BLaER1 treated with 17β-estradiol and CSF1 and Interleukin-3, amounts not matched to agents 10 nM and 100 nM (cell line): ENCODE measurements around the gene SUPT5H.
A peak's percentile ranks its signal among the peaks of the same experiment; 100 is the strongest.

Source experiments
- H3K27ac ChIP-seq, 11 experiments: shearing (Covaris generic); formaldehyde crosslinking; 2 replicates each; pipeline ENCODE4 v1.8.1; 2022
- H3K27me3 ChIP-seq, 11 experiments: shearing (Covaris generic); formaldehyde crosslinking; 2 replicates each; pipeline ENCODE4 v1.8.1; 2022
- H3K36me3 ChIP-seq, 11 experiments: shearing (Covaris generic); formaldehyde crosslinking; 2 replicates each; pipeline ENCODE4 v1.8.1; 2022
- H3K4me1 ChIP-seq, 10 experiments: shearing (Covaris generic); formaldehyde crosslinking; 2 replicates each; pipeline ENCODE4 v1.8.1; 2022
- H3K4me2 ChIP-seq, 11 experiments: shearing (Covaris generic); formaldehyde crosslinking; 2 replicates each; pipeline ENCODE4 v1.8.1; 2022
- H3K4me3 ChIP-seq, 10 experiments: shearing (Covaris generic); formaldehyde crosslinking; 2 replicates each; pipeline ENCODE4 v1.8.1; 2022
- H3K9ac ChIP-seq, 11 experiments: shearing (Covaris generic); formaldehyde crosslinking; 2 replicates each; pipeline ENCODE4 v1.8.1; 2022
- H3K9me3 ChIP-seq, 11 experiments: shearing (Covaris generic); formaldehyde crosslinking; replicated peaks in 1 of 11; 2 replicates each; pipeline ENCODE4 v1.8.1; 2022
- H4K20me1 ChIP-seq, 11 experiments: shearing (Covaris generic); formaldehyde crosslinking; 2 replicates each; pipeline ENCODE4 v1.8.1; 2022
- Cebpa-rat ChIP-seq, 11 experiments: shearing (Covaris generic); IDR thresholded peaks; 2 replicates each; pipeline ENCODE4 v1.8.1; 2022

SUPT5H gene

GRCh38 chr19:39463403-39463802, 18.0 kb downstream of the SUPT5H start:
- peaks cover 0 to 32% (median 23%) of the 10 kb centered on the region in 10 experiments; a peak in 16 of 20 replicates for H3K4me1 ChIP-seq
- no peak overlapping the region for H3K27ac ChIP-seq
- no peaks in the 10 kb centered on the region for H3K27me3 ChIP-seq
- H3K4me3 ChIP-seq: no peak overlapping the region
- H4K20me1 ChIP-seq: peaks cover 25 to 98% (median 66%) of the 10 kb centered on the region in 11 experiments; a peak in 20 of 22 replicates
- peaks cover 97 to 100% (median 99%) of the 10 kb centered on the region in 11 experiments for H3K36me3 ChIP-seq
- no peak overlapping the region; a peak in 1 of 22 replicates for H3K9ac ChIP-seq
- no peaks in the 10 kb centered on the region for H3K9me3 ChIP-seq
- no peak overlapping the region for H3K4me2 ChIP-seq
- no peak for TF ChIP-seq Cebpa-rat (IDR thresholded peaks at IDR 0.05)

- 0 out of 22 replicates have a peak overlapping the region, but pooled peaks of 1 of the 11 experiments have one; percentile 55 for H3K4me2 ChIP-seq
- peaks cover 0 to 41% (median 29%) of the 10 kb centered on the region in 10 experiments; a peak in 16 of 20 replicates for H3K4me1 ChIP-seq
- no peak overlapping the region for H3K27ac ChIP-seq
- H3K9me3 ChIP-seq: no peaks in the 10 kb centered on the region
- H3K36me3 ChIP-seq: peaks cover 97 to 100% (median 99%) of the 10 kb centered on the region in 11 experiments
- peaks cover 25 to 99% (median 70%) of the 10 kb centered on the region in 11 experiments; a peak in 20 of 22 replicates for H4K20me1 ChIP-seq
- no peak overlapping the region for H3K4me3 ChIP-seq
- H3K9ac ChIP-seq: peak overlapping the region in 1 of 11 experiments; percentile 15; a peak in 1 of 22 replicates
- no peaks in the 10 kb centered on the region for H3K27me3 ChIP-seq
- no peak for TF ChIP-seq Cebpa-rat (IDR thresholded peaks at IDR 0.05)
Observed at GRCh38 chr19:39465956-39466747, 20.8 kb downstream of the SUPT5H start.

- Histone ChIP-seq H3K27me3 (no peaks in the 10 kb centered on the region), H3K4me1 (peaks cover 0 to 48% (median 29%) of the 10 kb centered on the region in 10 experiments; a peak in 16 of 20 replicates), H3K9ac (peak overlapping the region in 3 of 11 experiments; percentile 0 to 48 (median 24); a peak in 5 of 22 replicates), H3K4me2 (peak overlapping the region in 8 of 11 experiments; percentile 33 to 72 (median 59); a peak in 15 of 22 replicates), H3K4me3 (no peak overlapping the region), H4K20me1 (peaks cover 25 to 100% (median 79%) of the 10 kb centered on the region in 11 experiments; a peak in 20 of 22 replicates), H3K9me3 (no peaks in the 10 kb centered on the region), H3K27ac (no peak overlapping the region), H3K36me3 (peaks cover 98 to 100% (median 100%) of the 10 kb centered on the region in 11 experiments)
- TF ChIP-seq Cebpa-rat (IDR thresholded peaks at IDR 0.05): no peak
Observed at GRCh38 chr19:39467941-39468340, 22.6 kb downstream of the SUPT5H start.

GRCh38 chr19:39469036-39469435, 23.7 kb downstream of the SUPT5H start:
- Histone ChIP-seq H3K9ac (peak overlapping the region in 5 of 11 experiments; percentile 0 to 48 (median 21); a peak in 3 of 22 replicates), H3K36me3 (peaks cover 100% of the 10 kb centered on the region in 11 experiments), H3K27me3 (no peaks in the 10 kb centered on the region), H3K4me3 (no peak overlapping the region), H3K27ac (peak overlapping the region in 4 of 11 experiments; percentile 19 to 38 (median 32); a peak in 3 of 22 replicates), H4K20me1 (peaks cover 24 to 100% (median 79%) of the 10 kb centered on the region in 11 experiments; a peak in 20 of 22 replicates), H3K4me2 (peak overlapping the region in 8 of 11 experiments; percentile 33 to 72 (median 59); a peak in 13 of 22 replicates), H3K9me3 (no peaks in the 10 kb centered on the region), H3K4me1 (peaks cover 0 to 48% (median 29%) of the 10 kb centered on the region in 10 experiments; a peak in 16 of 20 replicates)
- no peak for TF ChIP-seq Cebpa-rat (IDR thresholded peaks at IDR 0.05)

GRCh38 chr19:39469567-39469966, 24.2 kb downstream of the SUPT5H start:
- Histone ChIP-seq H3K4me3 (no peak overlapping the region), H3K4me1 (peaks cover 0 to 44% (median 27%) of the 10 kb centered on the region in 10 experiments; a peak in 16 of 20 replicates), H4K20me1 (peaks cover 25 to 100% (median 79%) of the 10 kb centered on the region in 11 experiments; a peak in 20 of 22 replicates), H3K36me3 (peaks cover 99 to 100% (median 100%) of the 10 kb centered on the region in 11 experiments), H3K27me3 (no peaks in the 10 kb centered on the region), H3K4me2 (no peak overlapping the region), H3K9me3 (no peaks in the 10 kb centered on the region), H3K27ac (no peak overlapping the region), H3K9ac (peak overlapping the region in 2 of 11 experiments; percentile 7 to 21; a peak in 2 of 22 replicates)
- TF ChIP-seq Cebpa-rat (IDR thresholded peaks at IDR 0.05): no peak

GRCh38 chr19:39470724-39471339, 25.4 kb downstream of the SUPT5H start:
- no peak for TF ChIP-seq Cebpa-rat (IDR thresholded peaks at IDR 0.05)
- Histone ChIP-seq H3K4me2 (no peak overlapping the region), H3K36me3 (peaks cover 98 to 100% (median 100%) of the 10 kb centered on the region in 11 experiments), H3K4me1 (peaks cover 0 to 31% (median 20%) of the 10 kb centered on the region in 10 experiments; a peak in 16 of 20 replicates), H3K27ac (no peak overlapping the region), H3K4me3 (no peak overlapping the region), H4K20me1 (peaks cover 15 to 93% (median 70%) of the 10 kb centered on the region in 11 experiments; a peak in 20 of 22 replicates), H3K9me3 (no peaks in the 10 kb centered on the region), H3K27me3 (no peaks in the 10 kb centered on the region), H3K9ac (peak overlapping the region in 1 of 11 experiments; percentile 11; a peak in 2 of 22 replicates)

- Histone ChIP-seq H3K27ac (no peak overlapping the region), H3K4me1 (peaks cover 0 to 28% (median 20%) of the 10 kb centered on the region in 10 experiments; a peak in 16 of 20 replicates), H3K9me3 (no peaks in the 10 kb centered on the region), H3K9ac (peak overlapping the region in 2 of 11 experiments; percentile 21 to 23; a peak in 3 of 22 replicates), H3K4me2 (no peak overlapping the region), H3K27me3 (no peaks in the 10 kb centered on the region), H3K4me3 (no peak overlapping the region), H3K36me3 (peaks cover 98 to 100% (median 100%) of the 10 kb centered on the region in 11 experiments), H4K20me1 (peaks cover 13 to 85% (median 70%) of the 10 kb centered on the region in 11 experiments; a peak in 20 of 22 replicates)
- TF ChIP-seq Cebpa-rat (IDR thresholded peaks at IDR 0.05): no peak
Observed at GRCh38 chr19:39471756-39472536, 26.6 kb downstream of the SUPT5H start.
